Hepatocyte (in vitro differentiated cells): Measurements from ENCODE around the gene MAPKAP1. TPM values are rescaled to one million over a fixed set of nuclear protein-coding genes. Genes with fewer than 3 reads are reported as not detected.

ENCODE experiments used
- DNase-seq: peaks from one replicate; pipeline ENCODE4 v3.0.0-alpha.2; 2016; ENCODE audit warnings: low spot score
- H2AFZ ChIP-seq: fragments of 200-600 bp; sonication (generic); 2 replicates; pipeline ENCODE4 v1.6.0; 2016; ENCODE audit warnings: antibody characterized with exemption, mild to moderate bottlenecking
- H3K27ac ChIP-seq: fragments of 200-600 bp; sonication (generic); 2 replicates; pipeline ENCODE4 v1.5.1; 2016; ENCODE audit warnings: mild to moderate bottlenecking
- H3K27me3 ChIP-seq: fragments of 200-600 bp; sonication (generic); 2 replicates; pipeline ENCODE4 v1.6.1; 2016
- H3K36me3 ChIP-seq: fragments of 200-600 bp; sonication (generic); replicated peaks from 2 replicates; pipeline ENCODE4 v1.5.1; 2016; ENCODE audit warnings: low read depth; ENCODE audit not compliant: insufficient read depth
- H3K4me1 ChIP-seq: fragments of 200-600 bp; sonication (generic); 2 replicates; pipeline ENCODE4 v1.5.1; 2016; ENCODE audit warnings: mild to moderate bottlenecking, moderate library complexity; ENCODE audit not compliant: insufficient read depth
- H3K4me2 ChIP-seq: fragments of 200-600 bp; sonication (generic); 2 replicates; pipeline ENCODE4 v1.6.0; 2016
- H3K4me3 ChIP-seq: fragments of 200-600 bp; sonication (generic); 2 replicates; pipeline ENCODE4 v1.5.1; 2016; ENCODE audit warnings: mild to moderate bottlenecking
- H3K79me2 ChIP-seq: fragments of 200-600 bp; sonication (generic); 2 replicates; pipeline ENCODE4 v1.6.0; 2017; ENCODE audit warnings: mild to moderate bottlenecking
- H3K9me2 ChIP-seq: fragments of 200-600 bp; sonication (generic); replicated peaks from 2 replicates; pipeline ENCODE4 v1.6.0; 2017; ENCODE audit warnings: mild to moderate bottlenecking; ENCODE audit not compliant: insufficient read depth
- H3K9me3 ChIP-seq: fragments of 200-600 bp; sonication (generic); 2 replicates; pipeline ENCODE4 v1.5.1; 2016; ENCODE audit warnings: low read depth, mild to moderate bottlenecking
- H4K20me1 ChIP-seq: fragments of 200-600 bp; sonication (generic); 2 replicates; pipeline ENCODE4 v1.6.0; 2016; ENCODE audit warnings: mild to moderate bottlenecking; ENCODE audit not compliant: insufficient read depth, poor library complexity, severe bottlenecking
- EZH2 ChIP-seq: fragments of 200-600 bp; sonication (generic); IDR thresholded peaks from 2 replicates; pipeline ENCODE4 v1.6.1; 2016; ENCODE audit warnings: antibody characterized with exemption, mild to moderate bottlenecking, borderline replicate concordance
- EZH2phosphoT487 ChIP-seq: fragments of 200-600 bp; sonication (generic); IDR thresholded peaks from one replicate; pipeline ENCODE4 v1.6.1; 2018; ENCODE audit warnings: antibody characterized with exemption, mild to moderate bottlenecking, low read depth, moderate library complexity; ENCODE audit not compliant: unreplicated experiment, severe bottlenecking
- WGBS: methylation state at CpG from one replicate; pipeline ENCODE4 v1.1.6; 2016; ENCODE audit warnings: low lambda C conversion rate; ENCODE audit errors: missing lambda C conversion rate; 5-methylcytosine and 5-hydroxymethylcytosine counted together
- polyA plus RNA-seq: library from polyadenylated mRNA; unstranded; fragments of >200 nt; fragmentation: Nextera tagmentation; extraction: Ambion mirVana; gene quantifications from 2 replicates; pipeline ENCODE4 v1.2.1, GENCODE V29; 2016
- total RNA-seq: library from RNA; depleted of rRNA; stranded (reverse); fragments of >200 nt; gene quantifications from 2 replicates; pipeline ENCODE4 v1.2.3, GENCODE V29; 2014
- TF ChIP-seq, protein P1 (sequence below): fragments of 200-600 bp; sonication (generic); IDR thresholded peaks from 2 replicates; pipeline ENCODE4 v1.5.1; 2016; ENCODE audit warnings: antibody characterized with exemption, mild to moderate bottlenecking; ENCODE audit not compliant: poor library complexity

The MAPKAP1 gene
- total and polyA plus RNA-seq, 2 experiments from 2014 or later: 74.5 to 79.4 TPM

DNA sequence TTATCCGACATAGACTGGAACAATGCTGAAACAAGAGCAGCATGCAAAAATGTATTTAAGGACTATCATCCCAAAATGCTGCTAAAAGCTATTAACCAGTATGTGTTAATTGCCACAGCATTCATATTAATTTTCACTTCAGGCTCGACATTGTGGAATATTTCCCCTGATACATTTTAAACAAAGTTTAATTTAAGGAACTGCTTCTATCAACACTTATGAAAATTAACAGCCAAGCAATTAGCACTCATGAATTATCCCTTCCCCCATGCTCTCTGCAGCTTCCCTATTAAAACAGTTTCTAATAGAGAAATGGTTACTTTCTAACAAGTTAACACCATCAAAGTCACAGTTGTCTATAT is 54.8 kb downstream of the MAPKAP1 start:
- no peaks in the 10 kb centered on the region for H3K36me3 ChIP-seq
- no peaks in the 10 kb centered on the region for H3K27me3 ChIP-seq
- 77% methylated on average over 2 of the region's 2 CpGs for WGBS
- no peak overlapping the region for H3K4me3 ChIP-seq
- H3K27ac ChIP-seq: no peak overlapping the region
- H4K20me1 ChIP-seq: no peaks in the 10 kb centered on the region
- TF ChIP-seq, protein P1, sequence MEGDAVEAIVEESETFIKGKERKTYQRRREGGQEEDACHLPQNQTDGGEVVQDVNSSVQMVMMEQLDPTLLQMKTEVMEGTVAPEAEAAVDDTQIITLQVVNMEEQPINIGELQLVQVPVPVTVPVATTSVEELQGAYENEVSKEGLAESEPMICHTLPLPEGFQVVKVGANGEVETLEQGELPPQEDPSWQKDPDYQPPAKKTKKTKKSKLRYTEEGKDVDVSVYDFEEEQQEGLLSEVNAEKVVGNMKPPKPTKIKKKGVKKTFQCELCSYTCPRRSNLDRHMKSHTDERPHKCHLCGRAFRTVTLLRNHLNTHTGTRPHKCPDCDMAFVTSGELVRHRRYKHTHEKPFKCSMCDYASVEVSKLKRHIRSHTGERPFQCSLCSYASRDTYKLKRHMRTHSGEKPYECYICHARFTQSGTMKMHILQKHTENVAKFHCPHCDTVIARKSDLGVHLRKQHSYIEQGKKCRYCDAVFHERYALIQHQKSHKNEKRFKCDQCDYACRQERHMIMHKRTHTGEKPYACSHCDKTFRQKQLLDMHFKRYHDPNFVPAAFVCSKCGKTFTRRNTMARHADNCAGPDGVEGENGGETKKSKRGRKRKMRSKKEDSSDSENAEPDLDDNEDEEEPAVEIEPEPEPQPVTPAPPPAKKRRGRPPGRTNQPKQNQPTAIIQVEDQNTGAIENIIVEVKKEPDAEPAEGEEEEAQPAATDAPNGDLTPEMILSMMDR: no peak
- TF ChIP-seq EZH2phosphoT487 (no peak), EZH2 (no peak)
- H2AFZ ChIP-seq: no peak overlapping the region
- no peaks in the 10 kb centered on the region for H3K9me2 ChIP-seq
- no peaks in the 10 kb centered on the region for H3K9me3 ChIP-seq
- H3K4me2 ChIP-seq: no peak overlapping the region
- peaks cover 36% of the 10 kb centered on the region for H3K79me2 ChIP-seq
- no peaks in the 10 kb centered on the region for H3K4me1 ChIP-seq
- no peak for DNase-seq

DNA sequence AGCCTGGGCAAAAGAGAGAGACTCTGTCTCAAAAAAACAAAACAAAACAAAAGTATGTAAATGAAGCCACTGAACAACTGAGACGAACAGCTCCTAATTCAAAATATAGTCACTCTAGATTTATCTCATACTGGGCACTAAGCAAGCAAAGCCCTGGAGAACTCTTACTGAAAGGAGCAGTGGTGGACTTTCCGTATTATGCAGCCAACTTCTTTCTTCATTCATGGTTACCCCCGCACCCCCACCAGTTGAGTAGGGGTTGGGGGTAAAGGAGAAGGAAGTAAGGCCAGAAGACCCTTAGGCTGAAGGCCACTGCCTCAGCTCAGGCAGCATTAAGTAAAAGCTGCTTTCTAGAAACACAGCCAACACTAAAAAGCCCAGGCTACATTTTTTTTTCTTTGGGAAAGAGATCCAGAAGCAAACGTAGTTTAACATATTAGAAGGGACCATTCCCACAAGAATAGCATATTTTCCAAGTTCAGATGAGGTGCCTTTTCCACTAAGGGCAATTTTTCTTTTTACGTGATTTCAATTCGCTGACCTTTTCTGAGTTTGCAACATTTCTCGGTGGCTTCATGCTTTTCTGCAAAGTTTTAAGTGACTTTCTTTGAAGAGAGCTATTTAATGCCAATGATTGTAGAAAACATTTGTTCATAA is 55.3 kb downstream of the MAPKAP1 start:
- Histone ChIP-seq H3K9me2 (no peaks in the 10 kb centered on the region), H3K36me3 (no peaks in the 10 kb centered on the region), H3K79me2 (peaks cover 36% of the 10 kb centered on the region), H3K4me1 (peaks cover 1% of the 10 kb centered on the region), H4K20me1 (no peaks in the 10 kb centered on the region), H3K27me3 (no peaks in the 10 kb centered on the region), H3K4me2 (no peak overlapping the region), H3K9me3 (no peaks in the 10 kb centered on the region), H3K27ac (no peak overlapping the region), H3K4me3 (no peak overlapping the region), H2AFZ (no peak overlapping the region)
- WGBS: 78% methylated on average over 7 of the region's 7 CpGs
- DNase-seq: no peak
- TF ChIP-seq, protein P1: no peak
- TF ChIP-seq EZH2phosphoT487: no peak
- no peak for TF ChIP-seq EZH2

DNA sequence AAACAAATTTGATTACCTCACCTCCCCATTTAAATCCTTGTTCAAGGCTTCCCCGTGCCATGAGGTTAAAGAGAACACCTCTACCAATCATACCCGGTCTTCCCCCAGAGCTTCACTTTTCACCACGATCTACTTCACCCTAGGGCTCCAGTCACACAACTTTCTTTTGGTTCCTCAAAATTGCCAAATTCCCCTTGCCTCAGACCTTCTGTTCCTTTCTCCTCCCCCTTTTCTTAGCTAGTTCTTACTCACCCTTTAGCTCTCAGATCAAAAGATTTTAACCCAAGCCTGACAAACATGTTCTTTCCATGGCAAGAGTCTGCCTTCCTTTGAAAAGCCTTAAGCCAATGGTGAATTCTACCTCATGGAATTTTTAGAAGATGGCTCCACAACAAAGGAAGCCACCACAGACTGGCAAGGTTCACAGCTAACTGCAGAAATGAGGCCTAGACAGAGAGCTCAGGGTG is 56.7 kb downstream of the MAPKAP1 start:
- H4K20me1 ChIP-seq: no peaks in the 10 kb centered on the region
- H3K4me1 ChIP-seq: peaks cover 4% of the 10 kb centered on the region
- no peaks in the 10 kb centered on the region for H3K27me3 ChIP-seq
- H3K9me3 ChIP-seq: no peaks in the 10 kb centered on the region
- H3K9me2 ChIP-seq: no peaks in the 10 kb centered on the region
- H3K27ac ChIP-seq: no peak overlapping the region
- H3K36me3 ChIP-seq: no peaks in the 10 kb centered on the region
- no peak overlapping the region for H3K4me2 ChIP-seq
- WGBS: 79% methylated on average over 3 of the region's 3 CpGs
- TF ChIP-seq EZH2phosphoT487: no peak
- TF ChIP-seq, protein P1: no peak
- H3K79me2 ChIP-seq: peaks cover 30% of the 10 kb centered on the region
- DNase-seq: no peak
- H3K4me3 ChIP-seq: no peak overlapping the region
- no peak overlapping the region for H2AFZ ChIP-seq
